Panc1 (cell line): ENCODE data around the gene NUP43. TPM values are rescaled to one million over a fixed set of nuclear protein-coding genes. Genes with fewer than 3 reads are reported as not detected.

Experiments used
- ATAC-seq: fragments of 200-7000 bp; cut with Tn5 transposase; 2 replicates; pipeline ENCODE4 v1.9.1; 2020; ENCODE audit warnings: mild to moderate bottlenecking, moderate library complexity
- BruUV-seq: library from RNA; stranded (reverse); fragments of 400-500 nt; replicated peaks from 2 replicates; lab custom pipeline; 2021; lab: Mats Ljungman, UMichigan
- CTCF ChIA-PET: fragments of 300-600 bp; sonication (Branson Sonifier 250); formaldehyde crosslinking; loops from one replicate; lab custom pipeline; 2022; ENCODE audit warnings: antibody characterized with exemption; lab: Charles Lee
- POLR2A ChIA-PET: fragments of 300-600 bp; sonication (Branson Sonifier 250); formaldehyde crosslinking; loops from one replicate; lab custom pipeline; 2022; ENCODE audit warnings: antibody characterized with exemption; lab: Charles Lee
- DNase-seq: peaks from one replicate; pipeline ENCODE4 v3.0.0-alpha.2; 2010; ENCODE audit warnings: low read depth, low spot score
- H3K27ac ChIP-seq: 2 replicates; pipeline ENCODE4 v1.5.1; 2011; ENCODE audit warnings: mild to moderate bottlenecking, low read length, inconsistent platforms
- H3K27me3 ChIP-seq: fragments of 200-500 bp; sonication (Bioruptor generic); 2 replicates; pipeline ENCODE4 v1.6.0; 2014; ENCODE audit warnings: low read length, inconsistent platforms; ENCODE audit not compliant: control insufficient read depth, insufficient read depth
- H3K36me3 ChIP-seq: fragments of 200-500 bp; sonication (Bioruptor generic); 2 replicates; pipeline ENCODE4 v1.5.1; 2014; ENCODE audit warnings: inconsistent platforms, mild to moderate bottlenecking, low read length, moderate library complexity; ENCODE audit not compliant: control insufficient read depth, insufficient read depth
- H3K4me1 ChIP-seq: 2 replicates; pipeline ENCODE4 v1.5.1; 2011; ENCODE audit warnings: inconsistent platforms, mild to moderate bottlenecking, low read length, moderate library complexity; ENCODE audit not compliant: control insufficient read depth, insufficient read depth
- H3K4me3 ChIP-seq, 2 experiments: 2 replicates each; pipeline ENCODE4 v1.5.1; 2011 to 2012; ENCODE audit warnings: low read depth in 2 of 2, low read length in 2 of 2, mild to moderate bottlenecking in 2 of 2, inconsistent platforms in 1 of 2, moderate library complexity in 1 of 2
- H3K9me3 ChIP-seq: fragments of 200-500 bp; sonication (Bioruptor generic); 2 replicates; pipeline ENCODE4 v1.5.1; 2014; ENCODE audit warnings: low read depth, mild to moderate bottlenecking, inconsistent platforms, low read length, moderate library complexity; ENCODE audit not compliant: control insufficient read depth, insufficient read depth
- CTCF ChIP-seq: fragments of 450-650 bp; IDR thresholded peaks from 2 replicates; pipeline ENCODE4 v1.5.1; 2017; ENCODE audit warnings: mild to moderate bottlenecking
- POLR2AphosphoS5 ChIP-seq: IDR thresholded peaks from 2 replicates; pipeline ENCODE4 v1.6.1; 2012; ENCODE audit warnings: mild to moderate bottlenecking, low read depth, low read length, moderate library complexity
- REST ChIP-seq, 2 experiments: IDR thresholded peaks; 2 replicates each; pipeline ENCODE4 v1.6.1; 2011 to 2012; ENCODE audit warnings: low read depth in 2 of 2, control low read depth in 1 of 2, low read length in 1 of 2, mild to moderate bottlenecking in 1 of 2, moderate library complexity in 1 of 2; ENCODE audit not compliant: insufficient read depth in 1 of 2
- SIN3A ChIP-seq: IDR thresholded peaks from 2 replicates; pipeline ENCODE4 v1.6.1; 2012; ENCODE audit warnings: low read depth, mild to moderate bottlenecking, low read length, moderate library complexity, borderline replicate concordance; ENCODE audit not compliant: insufficient read depth
- TCF7L2 ChIP-seq: IDR thresholded peaks from 2 replicates; pipeline ENCODE4 v1.6.1; 2011; ENCODE audit warnings: mild to moderate bottlenecking, low read depth, low read length, inconsistent platforms
- in situ Hi-C: cut with HindIII; loops from 2 replicates; pipeline ENCODE4 v1.10.0; 2016; ENCODE audit warnings: low sequenced_read_pairs, low pct_unique_long_range_greater_than_20kb
- intact Hi-C: fragments of 100-400 bp; cut with micrococcal nuclease; formaldehyde crosslinking; loops from one replicate; pipeline ENCODE4 v1.10.0; 2022; ENCODE audit not compliant: unreplicated experiment
- total RNA-seq: library from RNA; stranded (reverse); gene quantifications from one replicate; pipeline ENCODE4 v1.2.1, GENCODE V29; 2021; ENCODE audit not compliant: unreplicated experiment

The NUP43 gene
- total RNA-seq, 1 experiment from 2014 or later = 53.6 TPM

- no peak for TF ChIP-seq TCF7L2
- no peak for TF ChIP-seq REST (IDR thresholded peaks at IDR 0.05; ENCODE audit: insufficient read depth in 1 of 2, low read depth in 2 of 2, low read length in 1 of 2)
- TF ChIP-seq SIN3A = no peak
- TF ChIP-seq POLR2AphosphoS5 = no peak
- no peak for TF ChIP-seq CTCF
- H3K9me3 ChIP-seq = no peaks in the 10 kb centered on the region
- in situ Hi-C loops = no loop called here
- H3K4me1 ChIP-seq = no peaks in the 10 kb centered on the region
- DNase-seq = no peak
- ChIA-PET POLR2A (no interaction called here), CTCF (no interaction called here)
- no peak overlapping the region for H3K4me3 ChIP-seq
- H3K27me3 ChIP-seq = no peaks in the 10 kb centered on the region
- no peak for ATAC-seq
- no TSS peak for BruUV-seq
- H3K27ac ChIP-seq = no peak overlapping the region
- peaks cover 9% of the 10 kb centered on the region for H3K36me3 ChIP-seq
- intact Hi-C loops = no loop called here
Measured at GRCh38 chr6:149729824-149730223, 16.5 kb downstream of the NUP43 start.

- no peaks in the 10 kb centered on the region for H3K4me1 ChIP-seq
- H3K27ac ChIP-seq = no peak overlapping the region
- H3K27me3 ChIP-seq = no peaks in the 10 kb centered on the region
- H3K4me3 ChIP-seq = no peak overlapping the region
- TSS peak; percentile 18 for BruUV-seq
- peaks cover 7% of the 10 kb centered on the region for H3K36me3 ChIP-seq
- ATAC-seq (no peak), DNase-seq (no peak)
- in situ Hi-C loops = no loop called here
- no peaks in the 10 kb centered on the region for H3K9me3 ChIP-seq
- intact Hi-C loops = no loop called here
- ChIA-PET POLR2A (no interaction called here), CTCF (no interaction called here)
- no peak for TF ChIP-seq POLR2AphosphoS5
- no peak for TF ChIP-seq TCF7L2
- TF ChIP-seq REST (IDR thresholded peaks at IDR 0.05; ENCODE audit: insufficient read depth in 1 of 2, low read depth in 2 of 2, low read length in 1 of 2) = no peak
- TF ChIP-seq SIN3A = no peak
- no peak for TF ChIP-seq CTCF
Measured at GRCh38 chr6:149728499-149729234, 17.7 kb downstream of the NUP43 start.
